Fibroblast of lung (primary cell): Measurements from ENCODE around the gene SEC24B. TPM values are rescaled to one million over a fixed set of nuclear protein-coding genes. Genes with fewer than 3 reads are reported as not detected.
"Not testable (repeated sequence)": the region's sequence is repeated elsewhere in the genome, so short reads cannot be mapped to it uniquely, and the experiment has no call there.

Source experiments
- DNase-seq, 2 donors: peaks; one replicate each; pipeline versions ENCODE4 v3.0.0 to v3.0.0-alpha.2; 2010; ENCODE audit warnings: low read depth in 2 of 2
- H2AFZ ChIP-seq: 2 replicates; pipeline ENCODE4 v1.5.1; 2012; ENCODE audit warnings: low read length, control low read depth, inconsistent platforms
- H3K27ac ChIP-seq: 2 replicates; pipeline ENCODE4 v1.5.1; 2011; ENCODE audit warnings: low read length, control low read depth; ENCODE audit not compliant: insufficient read depth
- H3K27me3 ChIP-seq: 2 replicates; pipeline ENCODE4 v1.5.1; 2011; ENCODE audit warnings: mild to moderate bottlenecking, low read length; ENCODE audit not compliant: control insufficient read depth, insufficient read depth
- H3K36me3 ChIP-seq: 2 replicates; pipeline ENCODE4 v1.5.1; 2011; ENCODE audit warnings: low read length; ENCODE audit not compliant: control insufficient read depth, insufficient read depth
- H3K4me1 ChIP-seq: 2 replicates; pipeline ENCODE4 v1.5.1; 2011; ENCODE audit warnings: low read length; ENCODE audit not compliant: control insufficient read depth, insufficient read depth; ENCODE audit errors: extremely low read depth
- H3K4me2 ChIP-seq: 2 replicates; pipeline ENCODE4 v1.5.1; 2011; ENCODE audit warnings: low read length, control low read depth; ENCODE audit not compliant: insufficient read depth; ENCODE audit errors: extremely low read depth
- H3K4me3 ChIP-seq, 4 experiments: fragments of 200-600 bp in 1 of 4; sonication (generic) in 1 of 4; replicated peaks in 1 of 4; 2 replicates each; pipeline ENCODE4 v1.5.1; 2011 to 2016; ENCODE audit warnings: low read length in 4 of 4, low read depth in 3 of 4, mild to moderate bottlenecking in 3 of 4, control low read depth in 2 of 4, inconsistent platforms in 1 of 4, mixed read lengths in 1 of 4; ENCODE audit not compliant: insufficient read depth in 1 of 4; ENCODE audit errors: control extremely low read depth in 1 of 4
- H3K79me2 ChIP-seq: 2 replicates; pipeline ENCODE4 v1.5.1; 2012; ENCODE audit warnings: mild to moderate bottlenecking, low read length, inconsistent platforms; ENCODE audit not compliant: control insufficient read depth, insufficient read depth
- H3K9ac ChIP-seq: 2 replicates; pipeline ENCODE4 v1.5.1; 2011; ENCODE audit warnings: mild to moderate bottlenecking, low read length, control low read depth; ENCODE audit not compliant: insufficient read depth
- H3K9me3 ChIP-seq: 2 replicates; pipeline ENCODE4 v1.5.1; 2012; ENCODE audit warnings: low read depth, low read length; ENCODE audit not compliant: control insufficient read depth, insufficient read depth
- H4K20me1 ChIP-seq: 2 replicates; pipeline ENCODE4 v1.5.1; 2011; ENCODE audit warnings: low read length; ENCODE audit not compliant: control insufficient read depth, insufficient read depth; ENCODE audit errors: extremely low read depth
- CTCF ChIP-seq, 2 donors: IDR thresholded peaks in 1 of 2; conservative IDR thresholded peaks in 1 of 2; 1 replicate in 1 of 2; 2 replicates in 1 of 2; pipeline ENCODE4 v1.5.1; 2011 to 2012; ENCODE audit warnings: low read length in 2 of 2, control low read depth in 1 of 2, inconsistent platforms in 1 of 2, low read depth in 1 of 2, mild to moderate bottlenecking in 1 of 2
- EZH2 ChIP-seq: IDR thresholded peaks from 2 replicates; pipeline ENCODE4 v1.5.1; 2012; ENCODE audit warnings: low read length, control low read depth, mild to moderate bottlenecking; ENCODE audit errors: missing control alignments
- polyA plus RNA-seq, 2 donors: library from polyadenylated mRNA; depleted of rRNA in 1 of 2; stranded (reverse) in 1 of 2; unstranded in 1 of 2; fragments of >200 nt; gene quantifications; 2 replicates each; pipeline ENCODE4 v1.2.1, GENCODE V29; 2011 to 2012; ENCODE audit warnings: missing spikeins in 1 of 2
- total RNA-seq: library from RNA; depleted of rRNA; stranded (reverse); fragments of >200 nt; gene quantifications from 2 replicates; pipeline ENCODE4 v1.2.1, GENCODE V29; 2014

Gene SEC24B
- total and polyA plus RNA-seq, 2 donors (not counting 1 experiment from before 2014, with no cell fraction given): 16.3 to 47.9 TPM

GRCh38 chr4:109444182-109444844, 10.7 kb downstream of the SEC24B start:
- no peak overlapping the region for H3K27ac ChIP-seq
- no peaks in the 10 kb centered on the region for H3K4me1 ChIP-seq
- H3K4me2 ChIP-seq: no peak overlapping the region
- H4K20me1 ChIP-seq: peaks cover 4% of the 10 kb centered on the region
- TF ChIP-seq CTCF (conservative IDR thresholded peaks at IDR 0.05 in 1 of 2, IDR thresholded peaks at IDR 0.05 in 1 of 2; ENCODE audit: low read depth in 1 of 2, low read length in 2 of 2) (no peak), EZH2 (no peak)
- peaks cover 3% of the 10 kb centered on the region for H3K36me3 ChIP-seq
- no peak overlapping the region for H3K4me3 ChIP-seq
- peaks cover 88% of the 10 kb centered on the region for H3K79me2 ChIP-seq
- H3K9ac ChIP-seq: no peak overlapping the region
- DNase-seq: no peak
- H3K9me3 ChIP-seq: no peaks in the 10 kb centered on the region
- no peak overlapping the region for H2AFZ ChIP-seq
- no peaks in the 10 kb centered on the region for H3K27me3 ChIP-seq

- no peaks in the 10 kb centered on the region for H3K4me1 ChIP-seq
- no peaks in the 10 kb centered on the region for H4K20me1 ChIP-seq
- H3K27ac ChIP-seq: no peak overlapping the region
- no peak overlapping the region for H3K9ac ChIP-seq
- H3K9me3 ChIP-seq: no peaks in the 10 kb centered on the region
- DNase-seq: no peak
- H3K79me2 ChIP-seq: peaks cover 87% of the 10 kb centered on the region
- no peaks in the 10 kb centered on the region for H3K27me3 ChIP-seq
- no peak overlapping the region for H3K4me3 ChIP-seq
- no peak overlapping the region for H3K4me2 ChIP-seq
- no peak overlapping the region for H2AFZ ChIP-seq
- H3K36me3 ChIP-seq: peaks cover 7% of the 10 kb centered on the region
- no peak for TF ChIP-seq CTCF (conservative IDR thresholded peaks at IDR 0.05 in 1 of 2, IDR thresholded peaks at IDR 0.05 in 1 of 2; ENCODE audit: low read depth in 1 of 2, low read length in 2 of 2)
- no peak for TF ChIP-seq EZH2
Measured at GRCh38 chr4:109447278-109447677, 13.7 kb downstream of the SEC24B start.

- Histone ChIP-seq H3K9me3 (no peaks in the 10 kb centered on the region), H4K20me1 (no peaks in the 10 kb centered on the region), H3K4me2 (no peak overlapping the region), H3K4me1 (no peaks in the 10 kb centered on the region), H3K27ac (no peak overlapping the region), H3K9ac (no peak overlapping the region), H3K79me2 (peaks cover 83% of the 10 kb centered on the region), H2AFZ (no peak overlapping the region), H3K36me3 (peaks cover 3% of the 10 kb centered on the region), H3K4me3 (no peak overlapping the region), H3K27me3 (no peaks in the 10 kb centered on the region)
- TF ChIP-seq CTCF (conservative IDR thresholded peaks at IDR 0.05 in 1 of 2, IDR thresholded peaks at IDR 0.05 in 1 of 2; ENCODE audit: low read depth in 1 of 2, low read length in 2 of 2) (no peak), EZH2 (no peak)
- DNase-seq: no peak
Measured at GRCh38 chr4:109451544-109452273, 18.1 kb downstream of the SEC24B start.

- not testable (repeated sequence) for H3K36me3 ChIP-seq, H3K27ac ChIP-seq, H3K27me3 ChIP-seq, DNase-seq, H3K4me1 ChIP-seq, H3K4me2 ChIP-seq, H3K4me3 ChIP-seq, H4K20me1 ChIP-seq, H3K9me3 ChIP-seq, H3K9ac ChIP-seq, H2AFZ ChIP-seq
- H3K79me2 ChIP-seq: peaks cover 85% of the 10 kb centered on the region
Measured at GRCh38 chr4:109453110-109453509, 19.5 kb downstream of the SEC24B start.
